ENCODE results near the gene TBX3. TPM values are rescaled to one million over a fixed set of nuclear protein-coding genes. Genes with fewer than 3 reads are reported as not detected.
A peak's percentile ranks its signal among the peaks of the same experiment; 100 is the strongest.

The TBX3 gene
- total RNA-seq, 1 donor from 2014 or later, result 102 TPM

DNA sequence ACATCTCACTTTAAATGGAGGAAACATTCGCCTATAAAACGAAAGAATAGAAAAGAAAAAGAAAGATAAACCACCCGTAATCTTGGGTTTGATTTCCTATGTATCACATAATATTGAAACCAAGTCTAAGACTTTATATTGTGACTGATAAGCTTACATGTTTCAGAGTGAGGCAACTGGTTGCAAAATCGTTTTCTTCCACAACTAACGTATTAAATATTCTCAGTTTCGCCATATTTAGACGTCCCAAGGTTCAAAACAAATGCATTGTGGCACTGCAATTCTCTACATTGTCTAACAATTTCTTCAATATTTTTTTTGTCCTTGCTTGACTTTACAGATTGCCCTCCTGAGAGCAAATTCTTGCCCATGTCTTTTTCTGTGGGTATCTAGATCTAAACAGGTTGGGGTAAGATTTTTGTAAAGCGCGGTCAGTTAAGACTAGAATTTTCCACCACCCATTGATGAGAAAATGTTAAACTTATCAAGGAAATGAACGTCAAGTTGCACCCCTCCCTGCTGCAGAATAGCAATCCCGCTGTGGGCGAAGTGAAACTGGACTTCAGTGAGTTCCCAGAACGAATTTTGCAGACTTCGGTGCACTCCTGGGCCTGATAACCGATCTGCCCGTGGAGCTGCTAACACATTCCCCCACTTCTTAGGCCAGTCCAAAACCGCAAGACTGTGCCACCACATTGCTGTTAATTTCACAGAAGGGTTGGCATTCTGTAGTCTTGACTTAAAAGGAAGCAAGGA, 2.7 kb downstream of the TBX3 start:
- Mint-ChIP-seq H3K4me1 (ENCODE audit: unreplicated experiment) (peaks cover 35% of the 10 kb centered on the region), H3K4me3 (peak overlapping the region; percentile 98), H3K27ac (peak overlapping the region; percentile 98), H3K36me3 (peaks cover 50% of the 10 kb centered on the region), H3K27me3 (peaks cover 55% of the 10 kb centered on the region), H3K9me3 (no peaks in the 10 kb centered on the region)
- TF ChIP-seq, protein P1, sequence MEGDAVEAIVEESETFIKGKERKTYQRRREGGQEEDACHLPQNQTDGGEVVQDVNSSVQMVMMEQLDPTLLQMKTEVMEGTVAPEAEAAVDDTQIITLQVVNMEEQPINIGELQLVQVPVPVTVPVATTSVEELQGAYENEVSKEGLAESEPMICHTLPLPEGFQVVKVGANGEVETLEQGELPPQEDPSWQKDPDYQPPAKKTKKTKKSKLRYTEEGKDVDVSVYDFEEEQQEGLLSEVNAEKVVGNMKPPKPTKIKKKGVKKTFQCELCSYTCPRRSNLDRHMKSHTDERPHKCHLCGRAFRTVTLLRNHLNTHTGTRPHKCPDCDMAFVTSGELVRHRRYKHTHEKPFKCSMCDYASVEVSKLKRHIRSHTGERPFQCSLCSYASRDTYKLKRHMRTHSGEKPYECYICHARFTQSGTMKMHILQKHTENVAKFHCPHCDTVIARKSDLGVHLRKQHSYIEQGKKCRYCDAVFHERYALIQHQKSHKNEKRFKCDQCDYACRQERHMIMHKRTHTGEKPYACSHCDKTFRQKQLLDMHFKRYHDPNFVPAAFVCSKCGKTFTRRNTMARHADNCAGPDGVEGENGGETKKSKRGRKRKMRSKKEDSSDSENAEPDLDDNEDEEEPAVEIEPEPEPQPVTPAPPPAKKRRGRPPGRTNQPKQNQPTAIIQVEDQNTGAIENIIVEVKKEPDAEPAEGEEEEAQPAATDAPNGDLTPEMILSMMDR (conservative IDR thresholded peaks at IDR 0.05), result no peak
- DNase-seq (ENCODE audit: extremely low spot score, unreplicated experiment), result no peak

DNA sequence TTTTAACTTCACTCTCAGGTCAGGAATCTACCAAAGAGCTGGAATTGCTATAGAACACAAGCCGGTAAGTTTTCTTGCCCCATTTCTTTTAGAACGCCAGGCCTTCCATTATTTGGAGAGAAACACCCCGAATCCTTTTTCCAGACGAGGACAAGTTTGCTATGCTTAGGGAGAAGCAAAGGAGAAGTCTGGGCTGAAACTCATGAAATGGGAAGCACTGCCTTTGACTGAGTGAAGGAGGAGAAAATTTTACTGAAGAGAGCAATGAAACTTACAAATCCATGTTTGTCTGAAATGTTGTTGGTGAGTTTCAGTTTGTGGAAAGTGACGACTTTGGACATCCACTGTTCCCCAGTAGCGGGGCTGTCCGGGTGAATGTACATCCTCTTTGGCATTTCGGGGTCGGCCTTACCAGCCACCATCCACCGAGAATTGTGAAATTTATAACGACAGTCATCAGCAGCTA, 3.3 kb downstream of the TBX3 start:
- peak overlapping the region; percentile 98 for H3K4me3 Mint-ChIP-seq
- no peak for DNase-seq (ENCODE audit: extremely low spot score, unreplicated experiment)

DNA sequence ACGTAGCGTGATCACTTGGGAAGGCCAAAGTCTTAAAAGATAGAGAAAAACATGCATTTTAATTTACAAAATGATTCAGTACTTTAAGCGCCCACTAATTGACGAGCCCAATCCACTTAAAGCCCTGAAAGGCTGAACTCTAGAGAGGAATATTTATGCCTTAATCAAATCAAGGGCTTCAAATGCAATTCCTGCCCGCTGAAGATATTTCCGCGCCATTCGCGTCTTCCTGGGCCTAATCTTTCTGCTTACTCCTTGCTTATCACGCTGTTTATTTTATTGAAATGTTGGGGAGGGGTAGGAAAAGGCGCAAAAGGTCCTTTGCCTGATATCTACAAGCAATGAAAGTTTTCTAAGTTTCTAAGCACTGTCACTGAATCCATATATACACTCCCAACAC, 4.0 kb downstream of the TBX3 start:
- H3K36me3 Mint-ChIP-seq, result peaks cover 61% of the 10 kb centered on the region
- peaks cover 35% of the 10 kb centered on the region for H3K4me1 Mint-ChIP-seq (ENCODE audit: unreplicated experiment)
- no peak for DNase-seq (ENCODE audit: extremely low spot score, unreplicated experiment)

More for the DNA sequence above, 3.3 kb downstream of the TBX3 start:
- H3K4me1 Mint-ChIP-seq (ENCODE audit: unreplicated experiment), result peaks cover 34% of the 10 kb centered on the region
- TF ChIP-seq, protein P1 (conservative IDR thresholded peaks at IDR 0.05), result no peak
- H3K9me3 Mint-ChIP-seq, result no peaks in the 10 kb centered on the region
- peaks cover 55% of the 10 kb centered on the region for H3K36me3 Mint-ChIP-seq
- H3K27me3 Mint-ChIP-seq, result peaks cover 55% of the 10 kb centered on the region
- peak overlapping the region; percentile 98 for H3K27ac Mint-ChIP-seq

DNA sequence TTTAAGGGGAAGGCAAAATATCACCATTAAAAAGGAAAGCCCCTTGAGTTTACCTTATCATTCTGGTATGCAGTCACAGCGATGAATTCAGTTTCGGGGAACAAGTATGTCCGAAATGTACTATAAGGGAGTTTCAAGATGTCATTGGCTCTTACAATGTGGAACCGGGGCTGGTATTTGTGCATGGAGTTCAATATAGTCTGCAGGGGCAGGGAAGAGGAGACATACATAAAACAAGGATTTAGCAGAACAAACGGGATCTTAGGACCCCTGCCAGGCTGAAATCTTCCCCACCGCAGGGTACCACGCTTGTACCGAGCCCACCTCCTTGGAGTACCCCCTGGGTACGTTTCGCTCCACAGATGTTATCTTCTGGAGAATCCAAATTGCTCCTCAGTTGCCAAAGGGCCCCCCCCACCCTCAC, 4.5 kb downstream of the TBX3 start:
- Mint-ChIP-seq H3K4me3 (peak overlapping the region; percentile 98), H3K27ac (peak overlapping the region; percentile 98)

More for the DNA sequence above, 4.0 kb downstream of the TBX3 start:
- Mint-ChIP-seq H3K27ac (peak overlapping the region; percentile 98), H3K27me3 (peaks cover 56% of the 10 kb centered on the region), H3K9me3 (no peaks in the 10 kb centered on the region), H3K4me3 (peak overlapping the region; percentile 98)
- TF ChIP-seq, protein P1 (conservative IDR thresholded peaks at IDR 0.05), result no peak

DNA sequence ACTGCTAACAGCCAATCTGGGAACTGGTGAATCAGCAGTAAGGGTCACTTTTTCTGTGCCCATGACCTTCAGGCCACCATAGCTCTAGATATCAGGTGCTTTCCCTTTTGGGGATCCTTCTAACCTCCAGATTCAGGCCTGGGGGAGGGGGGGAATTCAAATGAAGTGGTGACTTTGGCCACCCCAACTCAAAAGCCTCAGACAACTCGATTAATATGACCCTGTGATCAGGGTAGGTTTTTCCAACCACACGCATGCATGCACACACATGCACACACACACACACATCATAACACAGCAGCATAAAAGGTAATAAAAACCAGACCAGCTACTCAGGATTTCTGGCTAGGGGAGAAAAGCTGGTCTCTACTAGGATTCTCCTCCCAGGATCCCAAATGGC, 5.3 kb downstream of the TBX3 start:
- Mint-ChIP-seq H3K36me3 (peaks cover 68% of the 10 kb centered on the region), H3K9me3 (no peaks in the 10 kb centered on the region), H3K27ac (peak overlapping the region; percentile 98), H3K4me3 (peak overlapping the region; percentile 98), H3K27me3 (peaks cover 52% of the 10 kb centered on the region), H3K4me1 (ENCODE audit: unreplicated experiment) (peaks cover 37% of the 10 kb centered on the region)
- DNase-seq (ENCODE audit: extremely low spot score, unreplicated experiment), result no peak
- TF ChIP-seq, protein P1 (conservative IDR thresholded peaks at IDR 0.05), result no peak

More for the DNA sequence above, 4.5 kb downstream of the TBX3 start:
- Mint-ChIP-seq H3K9me3 (no peaks in the 10 kb centered on the region), H3K4me1 (ENCODE audit: unreplicated experiment) (peaks cover 35% of the 10 kb centered on the region), H3K36me3 (peaks cover 64% of the 10 kb centered on the region), H3K27me3 (peaks cover 56% of the 10 kb centered on the region)
- TF ChIP-seq, protein P1 (conservative IDR thresholded peaks at IDR 0.05), result no peak
- no peak for DNase-seq (ENCODE audit: extremely low spot score, unreplicated experiment)

Measured in type B pancreatic cell (in vitro differentiated cells).